Immature natural killer cell (primary cell): ENCODE results near the gene CCDC90B. TPM values are rescaled to one million over a fixed set of nuclear protein-coding genes. Genes with fewer than 3 reads are reported as not detected.
"Not testable (repeated sequence)": the region's sequence is repeated elsewhere in the genome, so short reads cannot be mapped to it uniquely, and the experiment has no call there.

Source experiments
- DNase-seq, 3 donors: peaks; one replicate each; pipeline ENCODE4 v3.0.0; 2022; ENCODE audit warnings: mixed read lengths in 1 of 3
- H3K27ac Mint-ChIP-seq, 6 donors: one replicate each; pipeline ENCODE4 v1.8.0; 2020; ENCODE audit warnings: mixed read lengths in 6 of 6, mild to moderate bottlenecking in 5 of 6, inconsistent platforms in 4 of 6, moderate library complexity in 3 of 6
- H3K27me3 Mint-ChIP-seq, 3 donors: one replicate each; pipeline ENCODE4 v1.8.0; 2020 to 2021; ENCODE audit warnings: low read depth in 3 of 3, mild to moderate bottlenecking in 3 of 3, mixed read lengths in 3 of 3, moderate library complexity in 3 of 3, inconsistent platforms in 1 of 3
- H3K36me3 Mint-ChIP-seq, 3 donors: one replicate each; pipeline ENCODE4 v1.8.0; 2020; ENCODE audit warnings: mixed read lengths in 3 of 3, inconsistent platforms in 2 of 3, mild to moderate bottlenecking in 2 of 3
- H3K4me1 Mint-ChIP-seq, 2 donors: one replicate each; pipeline ENCODE4 v1.8.0; 2020; ENCODE audit warnings: inconsistent platforms in 2 of 2, mild to moderate bottlenecking in 2 of 2, mixed read lengths in 2 of 2, moderate library complexity in 1 of 2
- H3K4me3 Mint-ChIP-seq, 5 donors: one replicate each; pipeline ENCODE4 v1.8.0; 2020; ENCODE audit warnings: mild to moderate bottlenecking in 5 of 5, mixed read lengths in 5 of 5, inconsistent platforms in 3 of 5, moderate library complexity in 3 of 5
- H3K9me3 Mint-ChIP-seq, 6 donors: one replicate each; pipeline ENCODE4 v1.8.0; 2020; ENCODE audit warnings: mild to moderate bottlenecking in 6 of 6, mixed read lengths in 6 of 6, inconsistent platforms in 4 of 6, moderate library complexity in 3 of 6
- polyA plus RNA-seq, 3 donors: library from polyadenylated mRNA; unstranded; fragments of 300-500 nt; fragmentation: Illumina TruSeq; gene quantifications; one replicate each; pipeline ENCODE4 v1.2.3, GENCODE V29; 2021

The CCDC90B gene
- polyA plus RNA-seq, 3 donors from 2014 or later = 42.2 to 64.4 (median 50.5) TPM

DNA sequence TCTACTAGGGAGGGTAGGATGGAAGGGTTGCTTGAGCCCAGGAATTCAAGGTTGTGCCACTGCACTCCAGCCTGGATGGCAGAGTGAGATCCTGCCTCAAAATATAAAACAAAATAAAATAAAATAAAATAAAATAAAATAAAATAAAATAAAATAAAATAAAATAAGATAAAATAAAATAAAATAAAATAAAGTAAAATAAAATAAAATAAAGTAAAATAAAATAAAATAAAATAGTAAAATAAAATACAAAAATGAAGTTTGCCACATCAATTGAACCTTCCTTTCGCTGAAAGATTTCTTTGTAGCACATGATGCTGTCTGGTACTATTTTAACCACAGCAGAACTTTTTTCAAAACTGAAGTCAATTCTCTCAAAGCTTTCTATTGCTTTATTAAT is 22.4 kb upstream of the CCDC90B start:
- not testable (repeated sequence) for H3K4me3 Mint-ChIP-seq

DNA sequence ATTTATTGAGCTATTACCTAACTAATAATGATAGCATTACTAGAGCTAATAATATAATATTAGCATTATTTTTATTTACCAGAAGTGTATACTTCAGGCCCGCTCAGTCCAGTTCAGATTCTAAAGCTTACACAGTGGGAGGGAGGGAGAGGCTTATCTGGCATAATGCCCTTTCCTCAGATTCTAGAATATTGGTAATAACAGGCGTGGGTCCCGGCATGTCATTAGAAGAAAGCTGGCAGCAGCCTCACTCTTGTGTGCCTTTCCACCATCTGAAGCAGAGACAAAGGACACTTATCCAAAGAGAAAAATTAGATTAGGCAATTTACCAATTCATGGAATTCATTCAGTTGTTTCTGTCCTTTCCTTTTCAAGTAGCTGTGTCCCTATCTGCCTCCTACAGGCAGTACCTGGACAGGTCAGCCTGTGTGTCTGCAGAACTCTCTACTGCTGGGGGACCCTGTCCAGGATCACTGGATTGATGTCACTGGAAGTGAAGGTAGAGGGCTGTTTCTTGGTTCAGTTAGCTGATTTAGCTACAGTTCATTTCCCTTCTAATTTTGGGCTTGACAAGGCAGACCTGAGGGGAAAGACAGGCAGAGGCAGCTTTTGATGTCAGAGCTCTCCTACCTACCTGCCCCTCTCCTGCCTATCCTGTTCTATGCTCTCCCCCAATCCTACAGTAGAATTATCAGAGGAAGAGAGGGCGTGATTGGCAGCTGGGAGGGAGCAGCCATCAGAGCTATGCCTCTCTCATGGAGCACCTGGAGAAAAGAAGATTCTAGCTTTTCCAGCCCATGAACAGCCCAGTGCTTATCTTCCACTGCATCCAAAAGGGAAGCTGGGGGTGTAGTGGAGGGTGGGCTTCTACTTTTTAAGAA is 20.3 kb upstream of the CCDC90B start:
- H3K36me3 Mint-ChIP-seq = no peaks in the 10 kb centered on the region

More for the DNA sequence above, 22.4 kb upstream of the CCDC90B start:
- DNase-seq, H3K27me3 Mint-ChIP-seq, H3K9me3 Mint-ChIP-seq, H3K36me3 Mint-ChIP-seq, H3K4me1 Mint-ChIP-seq, H3K27ac Mint-ChIP-seq: not testable (repeated sequence)

DNA sequence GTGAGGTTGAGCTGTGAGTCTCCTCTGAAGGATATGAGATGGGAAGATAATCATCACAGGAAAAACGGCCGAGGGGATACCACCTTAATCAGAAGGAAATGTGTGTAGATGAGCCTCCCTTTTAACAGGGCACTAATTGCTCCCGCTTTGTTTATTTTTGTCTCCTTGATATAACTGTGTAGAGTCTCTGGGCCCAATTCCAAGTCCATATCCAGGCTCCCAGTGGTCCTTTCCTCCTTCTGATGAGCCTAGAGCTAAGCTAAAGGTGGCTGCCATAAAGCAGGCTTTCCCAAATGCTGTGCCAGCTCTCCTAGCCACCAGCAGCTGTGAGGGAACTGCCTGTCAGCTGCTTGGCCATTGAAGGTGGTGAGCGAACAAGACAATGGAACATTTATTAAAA is 17.1 kb upstream of the CCDC90B start:
- DNase-seq = no peak
- Mint-ChIP-seq H3K4me3 (no peak overlapping the region), H3K9me3 (no peaks in the 10 kb centered on the region), H3K27me3 (peaks cover 3 to 10% (median 3%) of the 10 kb centered on the region in 3 donors), H3K4me1 (no peaks in the 10 kb centered on the region), H3K27ac (no peak overlapping the region), H3K36me3 (peaks cover 0 to 5% (median 0%) of the 10 kb centered on the region in 3 donors)

More for the DNA sequence above, 20.3 kb upstream of the CCDC90B start:
- no peaks in the 10 kb centered on the region for H3K4me1 Mint-ChIP-seq
- peaks cover 1 to 7% (median 3%) of the 10 kb centered on the region in 3 donors for H3K27me3 Mint-ChIP-seq
- no peak overlapping the region for H3K27ac Mint-ChIP-seq
- no peak overlapping the region for H3K4me3 Mint-ChIP-seq
- DNase-seq = no peak
- H3K9me3 Mint-ChIP-seq = peaks cover 0 to 2% (median 0%) of the 10 kb centered on the region in 6 donors

DNA sequence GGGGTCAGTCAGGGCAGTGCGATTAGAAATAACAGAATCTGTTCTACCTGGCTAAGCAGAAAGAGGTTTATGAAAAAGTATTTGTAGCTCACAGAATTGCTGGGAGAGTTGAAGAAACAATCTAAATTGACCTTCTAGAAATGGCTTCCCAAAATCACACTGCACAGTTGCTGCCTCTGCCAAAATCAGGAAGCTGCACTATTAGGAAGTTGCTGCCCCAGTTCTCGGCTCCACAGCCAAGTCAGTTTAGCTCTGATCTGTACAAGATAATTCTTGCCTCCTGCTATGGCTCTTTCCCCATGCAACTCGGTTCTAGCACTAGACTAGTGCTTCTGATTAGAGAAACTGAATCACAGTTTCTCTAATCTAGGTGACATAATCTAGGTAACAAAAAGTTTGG is 16.0 kb upstream of the CCDC90B start:
- Mint-ChIP-seq H3K27ac (no peak overlapping the region), H3K4me1 (no peaks in the 10 kb centered on the region), H3K4me3 (no peak overlapping the region), H3K9me3 (no peaks in the 10 kb centered on the region), H3K36me3 (peaks cover 0 to 5% (median 0%) of the 10 kb centered on the region in 3 donors), H3K27me3 (peaks cover 3% of the 10 kb centered on the region in 3 donors)
- no peak for DNase-seq

DNA sequence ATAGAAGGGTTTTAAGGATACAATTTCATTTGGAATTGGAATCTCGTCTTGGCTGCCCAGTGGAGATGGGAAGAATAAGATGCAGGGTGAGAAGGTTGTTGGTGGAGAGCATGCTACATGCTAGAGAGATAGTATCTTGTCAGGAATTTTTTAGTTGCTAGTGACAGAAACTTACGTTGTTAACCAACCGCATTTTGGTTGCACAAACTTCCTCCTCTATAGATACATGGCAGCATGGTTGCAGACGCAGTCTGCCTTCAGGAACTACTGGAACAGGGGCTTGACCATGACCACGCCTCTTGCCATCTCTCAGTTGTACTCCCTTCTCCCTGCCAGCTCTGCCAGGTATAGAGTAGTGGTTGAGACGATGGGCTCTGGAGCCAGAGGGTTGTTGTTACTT is 13.5 kb upstream of the CCDC90B start:
- peaks cover 0 to 5% (median 0%) of the 10 kb centered on the region in 3 donors for H3K36me3 Mint-ChIP-seq
- no peaks in the 10 kb centered on the region for H3K4me1 Mint-ChIP-seq
- H3K27me3 Mint-ChIP-seq = peaks cover 3% of the 10 kb centered on the region in 3 donors
- no peaks in the 10 kb centered on the region for H3K9me3 Mint-ChIP-seq
- DNase-seq = no peak
- no peak overlapping the region for H3K4me3 Mint-ChIP-seq
- H3K27ac Mint-ChIP-seq = no peak overlapping the region

DNA sequence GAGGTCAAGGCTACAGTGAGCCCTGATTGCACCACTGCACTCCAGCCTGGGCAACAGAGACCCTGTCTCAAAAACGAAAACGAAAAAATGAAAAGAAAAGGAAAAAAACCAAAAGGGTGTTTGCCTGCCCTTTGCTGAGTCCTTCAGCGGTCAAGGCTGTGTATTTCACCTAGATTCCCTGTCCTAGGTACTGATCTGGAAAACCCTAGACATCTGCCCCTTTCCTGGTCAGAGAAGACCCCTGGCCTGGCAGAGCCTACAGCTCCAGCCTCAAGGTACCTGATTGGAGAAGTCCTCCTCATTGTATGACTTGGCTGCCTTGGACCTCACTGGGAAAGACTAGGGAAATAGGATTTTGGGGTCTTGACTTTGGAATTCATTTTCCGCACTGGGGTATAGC is 8.0 kb upstream of the CCDC90B start:
- H3K4me1 Mint-ChIP-seq = peaks cover 3 to 6% of the 10 kb centered on the region in 2 donors
- H3K4me3 Mint-ChIP-seq = no peak overlapping the region
- peaks cover 2 to 11% (median 4%) of the 10 kb centered on the region in 3 donors for H3K27me3 Mint-ChIP-seq
- DNase-seq = no peak
- H3K9me3 Mint-ChIP-seq = no peaks in the 10 kb centered on the region
- H3K27ac Mint-ChIP-seq = no peak overlapping the region
- H3K36me3 Mint-ChIP-seq = no peaks in the 10 kb centered on the region

DNA sequence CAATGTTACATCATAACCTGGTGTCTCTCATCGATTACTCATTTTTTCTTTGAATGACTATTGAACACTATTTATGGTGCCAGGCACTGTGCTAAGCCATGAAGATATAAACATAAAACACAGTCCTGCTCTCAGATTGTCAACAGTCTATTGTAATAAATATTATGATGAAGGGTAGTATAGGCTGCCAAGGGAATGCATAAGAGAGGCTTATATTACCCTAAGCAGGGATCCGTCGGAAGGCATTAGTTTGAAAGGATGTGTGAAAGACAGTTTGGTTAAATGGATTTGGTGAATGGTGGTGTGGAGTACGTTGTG is 7.2 kb upstream of the CCDC90B start:
- Mint-ChIP-seq H3K4me3 (no peak overlapping the region), H3K9me3 (no peaks in the 10 kb centered on the region), H3K4me1 (peaks cover 3 to 6% of the 10 kb centered on the region in 2 donors), H3K36me3 (no peaks in the 10 kb centered on the region), H3K27ac (no peak overlapping the region), H3K27me3 (peaks cover 2 to 8% (median 6%) of the 10 kb centered on the region in 3 donors)
- DNase-seq = no peak

DNA sequence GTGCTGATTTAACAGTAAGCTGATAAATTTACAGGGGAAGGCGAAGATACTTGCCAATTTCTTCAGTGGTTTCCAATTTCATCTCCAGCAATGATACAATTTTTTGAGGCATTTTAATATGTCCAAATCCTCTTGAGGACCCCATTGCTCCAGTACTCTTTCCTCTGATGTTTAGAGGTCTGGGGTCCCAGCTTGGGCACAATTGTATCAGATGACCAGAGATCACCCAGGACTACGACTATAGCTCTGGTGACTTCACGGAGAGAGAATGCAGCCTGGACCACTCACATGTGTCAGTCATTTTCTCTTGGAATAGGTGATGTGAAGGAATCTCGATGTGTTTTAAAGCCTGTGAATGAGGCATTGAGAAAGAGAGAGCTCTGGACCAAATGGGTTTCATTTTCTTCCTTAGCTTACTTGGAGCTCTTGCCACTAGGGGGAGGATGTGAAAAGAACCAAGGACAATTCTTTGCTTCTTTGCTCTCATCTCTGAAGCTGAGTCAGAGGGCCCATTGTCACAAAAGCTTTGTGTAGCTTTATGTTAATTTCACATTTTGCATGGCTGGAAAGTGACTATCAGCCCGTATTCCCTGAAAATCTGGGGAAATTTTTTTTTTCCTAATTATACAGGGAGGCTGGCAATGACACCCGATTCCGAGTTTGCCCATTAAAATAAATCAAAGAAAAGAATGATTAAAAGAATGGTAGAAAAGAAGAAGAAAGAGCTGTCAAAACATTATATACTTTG is 6.7 kb upstream of the CCDC90B start:
- DNase-seq = peak in 2 of 3 donors; percentile 13 to 29
- Mint-ChIP-seq H3K27ac (peak overlapping the region in 2 of 6 donors; percentile 50 to 65), H3K9me3 (no peaks in the 10 kb centered on the region), H3K4me3 (peak overlapping the region in 4 of 5 donors; percentile 5 to 64 (median 38)), H3K27me3 (peaks cover 2 to 8% (median 8%) of the 10 kb centered on the region in 3 donors), H3K36me3 (no peaks in the 10 kb centered on the region), H3K4me1 (peaks cover 3 to 6% of the 10 kb centered on the region in 2 donors)

DNA sequence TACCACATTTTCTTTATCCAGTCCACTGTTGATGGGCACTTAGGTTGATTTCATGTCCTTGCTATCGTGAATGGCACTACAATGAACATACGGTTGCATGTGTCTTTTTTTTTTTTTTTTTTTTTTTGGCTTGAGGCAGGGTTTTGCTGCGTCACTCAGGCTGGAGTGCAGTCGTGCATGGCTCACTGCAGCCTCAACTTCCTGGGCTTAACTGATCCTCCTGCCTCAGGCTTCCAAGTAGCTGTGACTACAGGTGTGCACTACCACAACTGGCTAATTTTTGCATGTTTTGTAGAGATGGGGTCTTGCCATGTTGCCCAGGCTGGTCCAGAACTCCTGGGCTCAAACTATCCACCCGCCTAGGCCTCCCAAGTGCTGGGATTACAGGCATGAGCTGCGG is 1.5 kb upstream of the CCDC90B start:
- Mint-ChIP-seq H3K27me3 (peaks cover 5 to 8% (median 8%) of the 10 kb centered on the region in 3 donors), H3K36me3 (no peaks in the 10 kb centered on the region), H3K27ac (peak overlapping the region in 1 of 6 donors; percentile 56), H3K4me3 (no peak overlapping the region), H3K9me3 (no peaks in the 10 kb centered on the region), H3K4me1 (peaks cover 29 to 42% of the 10 kb centered on the region in 2 donors)
- DNase-seq = no peak

DNA sequence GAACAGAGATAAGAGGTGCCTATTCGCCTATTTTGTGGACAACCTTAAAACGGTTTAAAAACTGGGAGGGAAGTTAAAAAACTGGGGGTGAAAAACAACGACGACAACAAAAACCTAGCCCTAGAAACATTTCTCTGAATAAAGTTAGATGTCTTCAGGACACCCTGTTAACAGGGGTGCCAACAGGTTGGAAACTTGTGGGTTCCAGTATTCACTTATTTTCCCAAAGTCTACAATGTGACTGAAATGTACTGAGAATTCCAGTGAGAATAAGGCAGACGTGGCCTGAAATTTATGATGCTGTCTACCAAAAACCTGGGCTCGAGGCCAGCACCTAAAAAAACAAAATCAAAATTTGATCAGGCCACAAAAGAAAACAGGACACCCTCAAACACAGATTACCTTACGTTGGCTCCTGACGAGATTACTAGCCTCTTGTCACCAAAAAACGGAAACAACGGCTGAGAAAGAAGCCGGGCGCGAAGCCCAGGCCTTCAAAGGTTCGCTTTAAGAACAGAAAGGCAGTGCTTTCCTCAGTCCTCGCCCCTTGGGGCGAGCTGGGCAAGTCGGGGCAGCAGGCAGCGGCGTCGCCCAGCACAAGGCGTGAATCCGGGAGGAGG is 906 bp downstream of the CCDC90B start:
- Mint-ChIP-seq H3K4me3 (peak overlapping the region; percentile 95 to 99 (median 98)), H3K4me1 (peaks cover 31 to 55% of the 10 kb centered on the region in 2 donors), H3K27ac (peak overlapping the region; percentile 96 to 100 (median 98)), H3K9me3 (no peaks in the 10 kb centered on the region), H3K27me3 (peaks cover 5 to 8% (median 7%) of the 10 kb centered on the region in 3 donors), H3K36me3 (peaks cover 0 to 3% (median 2%) of the 10 kb centered on the region in 3 donors)
- DNase-seq = peak in 1 of 3 donors; percentile 3

DNA sequence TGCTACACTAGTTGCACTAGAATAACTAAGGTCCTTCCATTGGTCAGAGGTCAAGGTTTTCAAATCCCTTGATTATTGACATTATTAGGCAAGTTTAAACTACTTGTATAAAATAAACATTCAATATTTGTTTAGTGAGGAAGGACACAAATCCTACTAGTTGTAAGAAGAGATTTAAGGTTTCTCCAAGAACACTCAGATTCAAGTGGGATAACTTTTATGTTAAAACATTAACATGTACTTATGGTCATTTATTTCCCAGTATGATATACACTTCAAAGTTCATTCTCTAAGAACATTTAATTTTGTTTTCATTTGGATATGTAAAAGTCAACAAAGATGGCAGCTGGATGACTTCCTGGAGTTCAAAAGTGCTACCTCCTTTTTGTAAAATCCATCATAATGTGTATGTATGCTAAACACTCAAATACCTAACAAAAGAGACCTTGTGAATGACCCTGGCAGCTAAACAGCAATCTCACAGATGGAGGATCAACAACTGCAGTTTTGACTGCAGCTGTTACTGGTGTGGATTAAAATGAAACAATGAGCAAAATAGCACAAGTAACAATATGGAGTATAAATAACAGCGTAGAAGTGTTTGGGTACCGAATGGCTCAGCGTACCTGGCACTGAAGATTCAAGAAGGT is 1.5 kb downstream of the CCDC90B start:
- DNase-seq = no peak
- H3K36me3 Mint-ChIP-seq = peaks cover under 1 to 4% (median 3%) of the 10 kb centered on the region in 3 donors
- peaks cover 31 to 55% of the 10 kb centered on the region in 2 donors for H3K4me1 Mint-ChIP-seq
- peak overlapping the region; percentile 96 to 100 (median 98) for H3K27ac Mint-ChIP-seq
- peaks cover 5 to 8% (median 7%) of the 10 kb centered on the region in 3 donors for H3K27me3 Mint-ChIP-seq
- no peaks in the 10 kb centered on the region for H3K9me3 Mint-ChIP-seq
- H3K4me3 Mint-ChIP-seq = peak overlapping the region; percentile 95 to 99 (median 98)

DNA sequence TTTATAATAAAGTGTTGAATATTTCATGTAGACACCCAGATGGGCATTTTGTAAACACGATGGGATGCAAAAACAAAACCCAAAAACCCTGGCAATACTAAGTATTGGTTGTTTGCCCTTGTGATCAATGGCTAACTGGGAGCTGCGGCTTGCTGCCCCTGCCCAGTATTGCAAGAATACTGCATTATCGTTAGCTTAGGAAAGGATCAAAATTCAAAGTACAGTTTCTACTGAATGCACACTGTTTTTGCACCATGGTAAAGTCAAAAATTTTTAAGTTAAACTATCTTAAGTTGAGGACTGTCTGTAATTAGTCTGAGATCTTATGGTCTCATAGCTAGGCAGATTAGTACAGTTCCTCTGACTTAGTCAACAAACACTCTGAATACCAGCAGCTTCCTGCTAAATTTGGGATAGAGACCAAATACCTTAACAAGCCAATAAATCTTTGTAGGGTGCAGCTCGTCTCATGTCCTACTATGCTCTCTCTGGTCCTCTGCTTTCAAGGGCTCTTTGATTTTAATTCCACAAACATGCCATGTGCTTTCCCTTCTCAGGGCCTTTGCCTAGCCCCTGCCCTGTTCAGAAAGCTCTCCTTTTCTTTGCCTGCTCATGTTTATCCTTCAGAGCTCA is 4.0 kb downstream of the CCDC90B start:
- no peak for DNase-seq
- Mint-ChIP-seq H3K36me3 (peaks cover 4 to 15% (median 9%) of the 10 kb centered on the region in 3 donors), H3K27ac (no peak overlapping the region), H3K4me1 (peaks cover 31 to 52% of the 10 kb centered on the region in 2 donors), H3K9me3 (no peaks in the 10 kb centered on the region), H3K27me3 (peaks cover 2 to 7% (median 5%) of the 10 kb centered on the region in 3 donors), H3K4me3 (no peak overlapping the region)

DNA sequence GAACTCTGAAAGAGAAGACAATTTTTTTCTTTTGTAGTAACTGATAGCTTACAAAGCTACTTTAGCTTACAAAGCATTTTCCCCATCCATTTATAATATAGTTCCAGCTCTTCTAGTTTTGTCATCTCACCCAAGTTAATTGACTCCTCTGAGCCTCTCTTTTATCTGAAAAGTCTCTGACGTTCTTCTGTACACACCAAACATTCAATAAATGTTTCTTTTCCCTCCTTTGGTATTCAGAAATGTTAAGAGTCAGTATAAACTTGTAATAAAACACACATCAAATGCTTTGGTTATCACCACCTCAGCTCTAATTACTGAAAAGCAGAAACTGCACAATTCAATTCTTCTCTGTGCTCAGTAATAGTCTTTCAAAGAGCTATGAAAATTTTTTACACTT is 5.9 kb downstream of the CCDC90B start:
- peaks cover 21 to 40% of the 10 kb centered on the region in 2 donors for H3K4me1 Mint-ChIP-seq
- H3K4me3 Mint-ChIP-seq = no peak overlapping the region
- no peaks in the 10 kb centered on the region for H3K9me3 Mint-ChIP-seq
- no peak overlapping the region for H3K27ac Mint-ChIP-seq
- H3K27me3 Mint-ChIP-seq = no peaks in the 10 kb centered on the region
- H3K36me3 Mint-ChIP-seq = peaks cover 4 to 20% (median 9%) of the 10 kb centered on the region in 3 donors
- no peak for DNase-seq
